ENCODE results near the gene WDR35. TPM values are rescaled to one million over a fixed set of nuclear protein-coding genes. Genes with fewer than 3 reads are reported as not detected.

WDR35 gene
- total RNA-seq, 1 experiment from 2014 or later = 15.5 TPM

DNA sequence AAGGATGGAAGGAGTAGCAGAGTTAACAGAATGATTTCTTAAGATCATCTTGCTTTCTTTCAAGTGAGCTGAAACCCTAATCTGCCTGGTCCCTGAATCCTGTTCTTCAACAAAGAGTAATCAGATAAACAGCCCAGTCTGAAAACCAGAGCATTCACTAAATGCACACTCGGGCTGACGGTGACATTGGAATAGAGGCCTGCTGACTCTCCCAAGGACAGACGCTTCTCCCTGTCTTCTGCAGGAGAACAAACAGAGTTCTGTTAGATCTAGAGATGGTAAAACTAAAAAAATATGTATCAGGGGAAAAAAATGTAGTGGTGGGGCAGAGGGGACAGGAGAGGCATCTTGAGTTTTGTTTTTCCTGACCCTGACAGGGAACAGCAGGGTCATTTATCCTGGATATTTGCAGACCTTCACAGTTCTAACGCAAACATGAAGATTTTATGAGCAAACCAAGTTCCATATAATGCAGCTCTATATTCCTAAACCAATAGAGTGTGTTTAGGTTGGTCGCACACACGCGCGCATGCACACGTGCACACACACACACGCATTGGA is 15.2 kb upstream of the WDR35 start:
- POLR2A ChIA-PET = no interaction called here

DNA sequence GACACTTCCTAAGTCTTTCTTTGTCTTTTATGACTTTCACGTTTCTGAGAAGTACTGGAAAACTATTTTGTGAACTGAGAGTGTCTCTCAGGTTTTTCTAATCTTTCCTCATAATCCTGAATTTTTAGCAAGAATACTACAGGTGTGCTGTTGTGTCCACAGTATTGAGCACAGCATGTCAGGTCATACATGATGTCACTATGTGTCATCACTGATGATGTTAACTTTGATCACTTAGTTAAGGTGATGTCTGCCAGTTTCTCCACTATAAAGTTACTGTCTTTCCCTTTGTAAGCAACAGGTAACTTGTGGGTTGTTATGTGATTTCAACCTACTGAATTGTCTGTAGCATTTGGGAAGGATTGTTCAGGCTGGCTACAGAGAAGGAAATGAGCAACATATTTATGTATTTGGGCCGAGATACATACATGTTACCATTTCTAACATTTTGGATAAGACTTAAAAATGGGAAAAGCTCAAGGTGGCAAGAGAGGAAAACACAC is 11.5 kb upstream of the WDR35 start:
- POLR2A ChIA-PET = no interaction called here
- Mint-ChIP-seq H3K27ac (no peak overlapping the region), H3K9me3 (no peaks in the 10 kb centered on the region), H3K27me3 (ENCODE audit: low read depth) (no peaks in the 10 kb centered on the region), H3K4me3 (no peak overlapping the region), H3K36me3 (no peaks in the 10 kb centered on the region; the same call in 1 of the 2 replicates), H3K4me1 (no peaks in the 10 kb centered on the region)
- ATAC-seq = no peak
- no peak for DNase-seq (ENCODE audit: low spot score)
- TF ChIP-seq ZNF416 (CRISPR knock-in tag; IDR thresholded peaks at IDR 0.05) = no peak
- TF ChIP-seq FOXK1 (CRISPR knock-in tag; IDR thresholded peaks at IDR 0.05) = no peak
- TF ChIP-seq, protein P1, sequence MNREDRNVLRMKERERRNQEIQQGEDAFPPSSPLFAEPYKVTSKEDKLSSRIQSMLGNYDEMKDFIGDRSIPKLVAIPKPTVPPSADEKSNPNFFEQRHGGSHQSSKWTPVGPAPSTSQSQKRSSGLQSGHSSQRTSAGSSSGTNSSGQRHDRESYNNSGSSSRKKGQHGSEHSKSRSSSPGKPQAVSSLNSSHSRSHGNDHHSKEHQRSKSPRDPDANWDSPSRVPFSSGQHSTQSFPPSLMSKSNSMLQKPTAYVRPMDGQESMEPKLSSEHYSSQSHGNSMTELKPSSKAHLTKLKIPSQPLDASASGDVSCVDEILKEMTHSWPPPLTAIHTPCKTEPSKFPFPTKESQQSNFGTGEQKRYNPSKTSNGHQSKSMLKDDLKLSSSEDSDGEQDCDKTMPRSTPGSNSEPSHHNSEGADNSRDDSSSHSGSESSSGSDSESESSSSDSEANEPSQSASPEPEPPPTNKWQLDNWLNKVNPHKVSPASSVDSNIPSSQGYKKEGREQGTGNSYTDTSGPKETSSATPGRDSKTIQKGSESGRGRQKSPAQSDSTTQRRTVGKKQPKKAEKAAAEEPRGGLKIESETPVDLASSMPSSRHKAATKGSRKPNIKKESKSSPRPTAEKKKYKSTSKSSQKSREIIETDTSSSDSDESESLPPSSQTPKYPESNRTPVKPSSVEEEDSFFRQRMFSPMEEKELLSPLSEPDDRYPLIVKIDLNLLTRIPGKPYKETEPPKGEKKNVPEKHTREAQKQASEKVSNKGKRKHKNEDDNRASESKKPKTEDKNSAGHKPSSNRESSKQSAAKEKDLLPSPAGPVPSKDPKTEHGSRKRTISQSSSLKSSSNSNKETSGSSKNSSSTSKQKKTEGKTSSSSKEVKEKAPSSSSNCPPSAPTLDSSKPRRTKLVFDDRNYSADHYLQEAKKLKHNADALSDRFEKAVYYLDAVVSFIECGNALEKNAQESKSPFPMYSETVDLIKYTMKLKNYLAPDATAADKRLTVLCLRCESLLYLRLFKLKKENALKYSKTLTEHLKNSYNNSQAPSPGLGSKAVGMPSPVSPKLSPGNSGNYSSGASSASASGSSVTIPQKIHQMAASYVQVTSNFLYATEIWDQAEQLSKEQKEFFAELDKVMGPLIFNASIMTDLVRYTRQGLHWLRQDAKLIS (CRISPR knock-in tag; IDR thresholded peaks at IDR 0.05; ENCODE audit: borderline replicate concordance) = no peak
- CTCF ChIA-PET = interaction anchor here (3.1 kb wide), 1 partner anchor 14 kb away, joined by 11 read pairs; no protein-coding TSS in a partner anchor

More for the DNA sequence above, 15.2 kb upstream of the WDR35 start:
- H3K36me3 Mint-ChIP-seq = no peaks in the 10 kb centered on the region; the same call in 1 of the 2 replicates
- peaks cover under 1% of the 10 kb centered on the region for H3K27me3 Mint-ChIP-seq (ENCODE audit: low read depth)
- no peaks in the 10 kb centered on the region for H3K4me1 Mint-ChIP-seq
- no peaks in the 10 kb centered on the region for H3K9me3 Mint-ChIP-seq
- no peak for ATAC-seq
- no peak overlapping the region for H3K27ac Mint-ChIP-seq
- DNase-seq (ENCODE audit: low spot score) = no peak
- TF ChIP-seq, protein P2, sequence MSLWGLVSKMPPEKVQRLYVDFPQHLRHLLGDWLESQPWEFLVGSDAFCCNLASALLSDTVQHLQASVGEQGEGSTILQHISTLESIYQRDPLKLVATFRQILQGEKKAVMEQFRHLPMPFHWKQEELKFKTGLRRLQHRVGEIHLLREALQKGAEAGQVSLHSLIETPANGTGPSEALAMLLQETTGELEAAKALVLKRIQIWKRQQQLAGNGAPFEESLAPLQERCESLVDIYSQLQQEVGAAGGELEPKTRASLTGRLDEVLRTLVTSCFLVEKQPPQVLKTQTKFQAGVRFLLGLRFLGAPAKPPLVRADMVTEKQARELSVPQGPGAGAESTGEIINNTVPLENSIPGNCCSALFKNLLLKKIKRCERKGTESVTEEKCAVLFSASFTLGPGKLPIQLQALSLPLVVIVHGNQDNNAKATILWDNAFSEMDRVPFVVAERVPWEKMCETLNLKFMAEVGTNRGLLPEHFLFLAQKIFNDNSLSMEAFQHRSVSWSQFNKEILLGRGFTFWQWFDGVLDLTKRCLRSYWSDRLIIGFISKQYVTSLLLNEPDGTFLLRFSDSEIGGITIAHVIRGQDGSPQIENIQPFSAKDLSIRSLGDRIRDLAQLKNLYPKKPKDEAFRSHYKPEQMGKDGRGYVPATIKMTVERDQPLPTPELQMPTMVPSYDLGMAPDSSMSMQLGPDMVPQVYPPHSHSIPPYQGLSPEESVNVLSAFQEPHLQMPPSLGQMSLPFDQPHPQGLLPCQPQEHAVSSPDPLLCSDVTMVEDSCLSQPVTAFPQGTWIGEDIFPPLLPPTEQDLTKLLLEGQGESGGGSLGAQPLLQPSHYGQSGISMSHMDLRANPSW (CRISPR knock-in tag; conservative IDR thresholded peaks at IDR 0.05; ENCODE audit: low read depth) = no peak
- TF ChIP-seq NFYB (CRISPR knock-in tag; conservative IDR thresholded peaks at IDR 0.05; ENCODE audit: low read depth) (no peak), FOXJ3 (CRISPR knock-in tag; IDR thresholded peaks at IDR 0.05; ENCODE audit: borderline replicate concordance) (no peak), ESRRA (CRISPR knock-in tag; IDR thresholded peaks at IDR 0.05; ENCODE audit: borderline replicate concordance) (no peak), NR1H2 (CRISPR knock-in tag; IDR thresholded peaks at IDR 0.05) (no peak), NFE2L1 (CRISPR knock-in tag; IDR thresholded peaks at IDR 0.05) (no peak)
- TF ChIP-seq, protein P3, sequence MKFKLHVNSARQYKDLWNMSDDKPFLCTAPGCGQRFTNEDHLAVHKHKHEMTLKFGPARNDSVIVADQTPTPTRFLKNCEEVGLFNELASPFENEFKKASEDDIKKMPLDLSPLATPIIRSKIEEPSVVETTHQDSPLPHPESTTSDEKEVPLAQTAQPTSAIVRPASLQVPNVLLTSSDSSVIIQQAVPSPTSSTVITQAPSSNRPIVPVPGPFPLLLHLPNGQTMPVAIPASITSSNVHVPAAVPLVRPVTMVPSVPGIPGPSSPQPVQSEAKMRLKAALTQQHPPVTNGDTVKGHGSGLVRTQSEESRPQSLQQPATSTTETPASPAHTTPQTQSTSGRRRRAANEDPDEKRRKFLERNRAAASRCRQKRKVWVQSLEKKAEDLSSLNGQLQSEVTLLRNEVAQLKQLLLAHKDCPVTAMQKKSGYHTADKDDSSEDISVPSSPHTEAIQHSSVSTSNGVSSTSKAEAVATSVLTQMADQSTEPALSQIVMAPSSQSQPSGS (CRISPR knock-in tag; IDR thresholded peaks at IDR 0.05; ENCODE audit: borderline replicate concordance, low read depth) = no peak
- TF ChIP-seq, protein P4, sequence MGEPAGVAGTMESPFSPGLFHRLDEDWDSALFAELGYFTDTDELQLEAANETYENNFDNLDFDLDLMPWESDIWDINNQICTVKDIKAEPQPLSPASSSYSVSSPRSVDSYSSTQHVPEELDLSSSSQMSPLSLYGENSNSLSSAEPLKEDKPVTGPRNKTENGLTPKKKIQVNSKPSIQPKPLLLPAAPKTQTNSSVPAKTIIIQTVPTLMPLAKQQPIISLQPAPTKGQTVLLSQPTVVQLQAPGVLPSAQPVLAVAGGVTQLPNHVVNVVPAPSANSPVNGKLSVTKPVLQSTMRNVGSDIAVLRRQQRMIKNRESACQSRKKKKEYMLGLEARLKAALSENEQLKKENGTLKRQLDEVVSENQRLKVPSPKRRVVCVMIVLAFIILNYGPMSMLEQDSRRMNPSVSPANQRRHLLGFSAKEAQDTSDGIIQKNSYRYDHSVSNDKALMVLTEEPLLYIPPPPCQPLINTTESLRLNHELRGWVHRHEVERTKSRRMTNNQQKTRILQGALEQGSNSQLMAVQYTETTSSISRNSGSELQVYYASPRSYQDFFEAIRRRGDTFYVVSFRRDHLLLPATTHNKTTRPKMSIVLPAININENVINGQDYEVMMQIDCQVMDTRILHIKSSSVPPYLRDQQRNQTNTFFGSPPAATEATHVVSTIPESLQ (CRISPR knock-in tag; IDR thresholded peaks at IDR 0.05) = no peak
- CTCF ChIA-PET = interaction anchor here (1.0 kb wide), 1 partner anchor 10 kb away, joined by 7 read pairs; no protein-coding TSS in a partner anchor
- no peak overlapping the region for H3K4me3 Mint-ChIP-seq
